Stimulated activated effector memory CD8-positive, alpha-beta T cell treated with anti-CD3 and anti-CD28 coated beads, Interleukin-12 subunit alpha, Interleukin-12 subunit beta, amount 100 ng/mL, for 72 hours (primary cell): ENCODE data around the gene DLG2.
"Not testable (repeated sequence)": the region's sequence is repeated elsewhere in the genome, so short reads cannot be mapped to it uniquely, and the experiment has no call there.

Experiments
- ATAC-seq: fragments of 150-1000 bp; cut with Tn5 transposase; 2 replicates; pipeline ENCODE4 v1.10.0; 2021
- DNase-seq, 2 donors: peaks; one replicate each; pipeline ENCODE4 v3.0.0; 2021 to 2022; ENCODE audit warnings: low spot score in 2 of 2
- H3K27ac Mint-ChIP-seq: one replicate; pipeline ENCODE4 v1.8.0; 2022; ENCODE audit warnings: mild to moderate bottlenecking, mixed read lengths
- H3K36me3 Mint-ChIP-seq: one replicate; pipeline ENCODE4 v1.8.0; 2022; ENCODE audit warnings: mild to moderate bottlenecking, mixed read lengths
- H3K4me1 Mint-ChIP-seq: one replicate; pipeline ENCODE4 v1.8.0; 2022; ENCODE audit warnings: mixed read lengths
- H3K4me3 Mint-ChIP-seq: one replicate; pipeline ENCODE4 v1.8.0; 2022; ENCODE audit warnings: mild to moderate bottlenecking, mixed read lengths
- H3K9me3 Mint-ChIP-seq: one replicate; pipeline ENCODE4 v1.8.0; 2022; ENCODE audit warnings: mixed read lengths

DLG2 gene

DNA sequence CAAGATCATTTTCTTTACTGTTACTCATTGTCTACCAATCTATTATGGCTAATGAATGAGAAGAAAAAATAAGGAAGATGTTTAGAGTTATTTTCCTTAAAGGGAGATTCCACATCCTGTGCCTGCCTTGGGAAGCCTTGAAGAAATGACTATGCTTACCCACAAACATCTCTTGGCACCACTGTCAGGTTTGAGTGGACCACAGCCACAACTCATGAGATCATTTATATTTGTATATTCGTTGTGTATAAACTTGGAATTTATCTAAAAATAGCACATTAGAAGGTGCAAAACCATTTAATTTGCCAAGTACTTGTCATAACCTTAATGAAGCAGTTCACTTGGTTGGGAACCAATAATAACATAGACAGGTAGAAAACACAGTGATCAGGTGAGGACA, 740.8 kb downstream of the DLG2 start:
- no peak for DNase-seq
- no peak for ATAC-seq
- H3K27ac Mint-ChIP-seq: no peak overlapping the region
- no peaks in the 10 kb centered on the region for H3K36me3 Mint-ChIP-seq
- peaks cover 23% of the 10 kb centered on the region for H3K9me3 Mint-ChIP-seq
- H3K4me3 Mint-ChIP-seq: no peak overlapping the region
- H3K4me1 Mint-ChIP-seq: no peaks in the 10 kb centered on the region

DNA sequence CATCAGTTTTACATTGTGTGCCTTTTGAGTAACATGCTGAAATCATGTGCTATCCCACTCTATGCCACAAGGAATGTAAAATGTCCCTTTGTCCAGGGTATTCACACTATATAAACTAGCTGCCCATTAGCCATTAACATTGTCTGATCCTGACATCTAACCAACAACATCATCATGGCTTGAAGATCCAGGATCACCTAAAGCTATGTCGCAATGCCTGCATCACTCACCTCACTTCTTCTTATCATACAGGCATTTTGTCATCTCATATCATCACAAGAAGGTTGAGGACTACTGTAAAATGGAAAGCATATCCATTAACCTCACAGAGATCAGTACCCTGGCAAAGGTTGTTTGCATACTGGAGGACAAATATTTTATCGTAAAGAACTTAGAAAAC, 742.3 kb downstream of the DLG2 start:
- DNase-seq (no peak), ATAC-seq (no peak)
- Mint-ChIP-seq H3K36me3 (no peaks in the 10 kb centered on the region), H3K4me1 (no peaks in the 10 kb centered on the region), H3K9me3 (peaks cover 26% of the 10 kb centered on the region), H3K27ac (no peak overlapping the region), H3K4me3 (no peak overlapping the region)

DNA sequence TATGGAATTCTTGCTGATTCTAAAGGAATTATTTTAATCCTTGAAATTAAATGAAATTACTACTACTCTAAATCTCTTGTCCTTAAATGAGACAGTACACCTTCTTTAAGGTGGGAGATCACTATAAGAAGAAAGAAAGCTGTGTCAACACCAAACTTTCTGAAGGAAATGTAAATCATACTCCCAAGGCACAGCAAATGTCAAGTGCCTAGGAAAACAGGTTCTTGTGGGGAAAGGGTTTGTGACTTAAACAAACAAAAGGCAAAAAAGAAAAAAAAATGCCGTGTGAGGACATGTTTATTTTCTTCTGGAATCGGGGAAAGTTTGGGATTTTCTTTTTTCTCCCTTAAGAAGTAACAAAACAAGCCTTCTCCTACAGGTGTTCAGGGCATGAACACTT, 745.1 kb downstream of the DLG2 start:
- Mint-ChIP-seq H3K4me1 (no peaks in the 10 kb centered on the region), H3K4me3 (no peak overlapping the region), H3K36me3 (no peaks in the 10 kb centered on the region), H3K27ac (no peak overlapping the region), H3K9me3 (peaks cover 15% of the 10 kb centered on the region)
- DNase-seq: no peak
- no peak for ATAC-seq

DNA sequence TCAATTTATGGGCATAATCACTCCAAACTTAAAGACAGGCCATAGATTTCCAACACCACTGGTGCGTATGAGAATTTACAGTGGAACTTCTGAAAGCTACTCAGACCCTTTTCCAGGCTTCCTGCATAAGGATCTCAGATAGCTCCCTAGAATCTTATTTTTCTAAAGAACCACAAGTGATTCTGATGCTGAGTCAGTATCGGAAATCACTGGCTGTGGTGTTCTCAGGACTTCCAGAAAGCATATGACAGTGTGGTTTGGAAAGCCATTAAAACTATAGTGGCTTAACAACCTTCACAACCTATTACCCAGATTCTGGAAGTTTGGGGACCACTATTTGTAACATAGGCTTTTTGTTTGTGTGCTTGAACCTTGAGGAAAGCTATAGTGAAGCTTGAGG, 756.0 kb downstream of the DLG2 start:
- DNase-seq (no peak), ATAC-seq (no peak)
- H3K36me3 Mint-ChIP-seq: no peaks in the 10 kb centered on the region
- no peak overlapping the region for H3K4me3 Mint-ChIP-seq
- H3K9me3 Mint-ChIP-seq: peaks cover 22% of the 10 kb centered on the region
- no peak overlapping the region for H3K27ac Mint-ChIP-seq
- no peaks in the 10 kb centered on the region for H3K4me1 Mint-ChIP-seq

DNA sequence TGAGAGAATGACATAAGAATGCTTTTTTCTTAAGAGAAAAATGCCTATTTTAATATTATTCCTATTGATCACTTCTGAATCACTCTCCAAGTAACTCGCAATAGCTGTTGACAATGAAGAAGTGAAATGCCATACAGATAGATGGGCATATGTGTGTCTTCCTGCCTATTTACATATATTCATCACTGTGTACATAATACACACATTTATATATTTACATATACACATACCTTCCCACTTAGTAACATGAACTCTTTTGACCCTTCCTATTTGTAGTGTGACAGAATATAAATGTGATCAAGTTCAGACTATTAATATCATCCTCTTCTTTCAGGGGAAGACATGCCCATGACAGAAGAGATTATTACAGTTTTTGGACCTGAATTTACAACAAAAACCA, 756.7 kb downstream of the DLG2 start:
- H3K9me3 Mint-ChIP-seq: peaks cover 24% of the 10 kb centered on the region
- ATAC-seq: no peak
- no peak for DNase-seq
- H3K4me3 Mint-ChIP-seq: no peak overlapping the region
- no peaks in the 10 kb centered on the region for H3K36me3 Mint-ChIP-seq
- no peaks in the 10 kb centered on the region for H3K4me1 Mint-ChIP-seq
- no peak overlapping the region for H3K27ac Mint-ChIP-seq

DNA sequence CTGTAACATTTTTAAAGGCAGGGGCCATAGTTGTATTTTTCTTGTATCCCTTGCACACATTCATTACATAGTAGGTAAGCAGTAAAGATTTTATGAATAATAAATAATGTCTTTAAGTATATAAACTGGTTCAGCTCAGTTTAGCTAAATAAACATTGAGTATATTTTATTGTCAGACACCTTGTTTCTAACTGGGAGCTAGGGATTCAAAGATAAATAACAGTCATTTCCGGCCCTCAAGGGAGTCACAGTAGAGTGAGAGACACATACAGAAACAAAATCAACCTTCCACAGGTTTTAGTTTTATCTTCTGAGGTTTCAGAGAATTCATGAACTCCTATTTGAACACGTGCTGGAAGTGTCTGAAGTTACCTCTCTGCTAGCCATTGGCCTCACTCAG, 760.2 kb downstream of the DLG2 start:
- H3K9me3 Mint-ChIP-seq: peaks cover 27% of the 10 kb centered on the region
- ATAC-seq (no peak), DNase-seq (no peak)
- no peak overlapping the region for H3K4me3 Mint-ChIP-seq
- H3K36me3 Mint-ChIP-seq: no peaks in the 10 kb centered on the region
- no peaks in the 10 kb centered on the region for H3K4me1 Mint-ChIP-seq
- no peak overlapping the region for H3K27ac Mint-ChIP-seq

DNA sequence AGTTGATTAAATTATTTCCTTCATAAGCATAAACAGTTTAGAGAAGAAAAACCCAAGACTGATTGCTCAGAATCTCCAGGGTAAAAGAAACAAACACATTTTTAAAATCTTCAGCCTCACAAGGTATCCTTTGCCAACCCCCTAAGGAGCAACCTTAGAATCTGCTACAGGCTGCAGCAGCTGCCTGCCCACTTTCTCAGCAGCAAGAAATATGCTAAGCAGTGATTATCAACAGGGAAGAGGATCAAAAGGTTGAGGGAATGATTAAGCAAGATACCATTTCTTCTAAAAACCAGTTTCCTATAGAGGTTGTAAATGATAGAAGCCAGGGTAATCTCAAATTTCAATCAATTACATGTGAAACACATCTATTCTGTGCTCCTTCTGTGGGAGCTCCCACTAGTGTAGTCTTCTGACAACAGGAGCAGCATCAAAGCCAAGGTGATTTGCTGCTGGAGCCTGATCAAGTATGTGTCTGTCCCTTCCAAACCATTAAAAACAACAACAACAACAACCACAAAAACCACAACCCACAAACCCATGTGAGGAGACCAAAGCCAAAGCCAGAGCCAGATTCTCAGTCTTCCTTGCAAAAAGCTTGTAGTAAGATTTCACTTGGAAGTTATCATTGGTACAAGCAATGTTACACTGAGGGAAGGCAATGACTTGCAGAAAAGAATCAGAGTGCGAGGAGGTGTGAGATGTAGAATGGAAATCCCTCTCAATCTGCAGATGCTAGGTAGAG, 761.2 kb downstream of the DLG2 start:
- Mint-ChIP-seq H3K4me1 (no peaks in the 10 kb centered on the region), H3K9me3 (peaks cover 28% of the 10 kb centered on the region), H3K27ac (no peak overlapping the region), H3K36me3 (no peaks in the 10 kb centered on the region), H3K4me3 (no peak overlapping the region)
- no peak for ATAC-seq
- DNase-seq: no peak

DNA sequence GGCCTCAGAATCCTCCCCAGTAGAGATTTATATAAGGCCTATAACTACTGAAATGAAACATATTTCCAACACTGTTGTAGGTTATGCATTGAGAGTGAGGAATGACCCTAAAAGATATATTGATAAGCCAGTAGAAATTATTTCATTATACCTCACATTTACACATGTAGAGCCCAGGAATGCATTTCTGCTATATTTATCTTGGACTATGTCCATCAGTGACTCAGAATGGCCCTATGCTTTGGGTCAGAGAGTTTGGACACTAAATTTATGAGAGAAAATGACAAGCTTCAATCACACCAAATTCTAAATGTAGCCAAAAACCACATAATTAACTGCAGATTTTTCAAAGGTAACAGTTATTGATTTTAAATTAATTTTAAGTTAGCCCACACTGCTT, 761.9 kb downstream of the DLG2 start:
- no peak for ATAC-seq
- DNase-seq: no peak
- Mint-ChIP-seq H3K9me3 (peaks cover 29% of the 10 kb centered on the region), H3K27ac (no peak overlapping the region), H3K4me1 (no peaks in the 10 kb centered on the region), H3K36me3 (no peaks in the 10 kb centered on the region), H3K4me3 (no peak overlapping the region)

DNA sequence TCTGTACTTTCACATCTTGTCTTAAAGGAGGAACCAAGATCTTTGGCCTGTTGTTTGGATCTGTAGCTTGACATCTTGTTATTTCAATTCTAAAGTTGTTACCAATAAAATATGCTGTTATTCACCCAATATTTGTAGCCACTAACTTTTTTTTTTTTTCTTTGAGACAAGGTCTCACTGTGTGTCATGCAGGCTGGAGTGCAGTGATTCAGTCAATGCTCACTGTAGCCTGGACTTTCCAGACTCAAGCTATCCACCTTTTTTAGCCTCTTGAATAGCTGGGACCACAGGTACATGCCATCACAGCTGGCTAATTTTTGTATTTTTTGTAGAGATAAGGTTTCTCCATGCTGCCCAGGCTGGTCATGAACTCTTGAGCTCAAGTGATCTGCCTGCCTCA, 769.4 kb downstream of the DLG2 start:
- no peak for DNase-seq
- Mint-ChIP-seq H3K36me3 (no peaks in the 10 kb centered on the region), H3K9me3 (peaks cover 17% of the 10 kb centered on the region), H3K27ac (no peak overlapping the region), H3K4me1 (no peaks in the 10 kb centered on the region), H3K4me3 (no peak overlapping the region)
- no peak for ATAC-seq

DNA sequence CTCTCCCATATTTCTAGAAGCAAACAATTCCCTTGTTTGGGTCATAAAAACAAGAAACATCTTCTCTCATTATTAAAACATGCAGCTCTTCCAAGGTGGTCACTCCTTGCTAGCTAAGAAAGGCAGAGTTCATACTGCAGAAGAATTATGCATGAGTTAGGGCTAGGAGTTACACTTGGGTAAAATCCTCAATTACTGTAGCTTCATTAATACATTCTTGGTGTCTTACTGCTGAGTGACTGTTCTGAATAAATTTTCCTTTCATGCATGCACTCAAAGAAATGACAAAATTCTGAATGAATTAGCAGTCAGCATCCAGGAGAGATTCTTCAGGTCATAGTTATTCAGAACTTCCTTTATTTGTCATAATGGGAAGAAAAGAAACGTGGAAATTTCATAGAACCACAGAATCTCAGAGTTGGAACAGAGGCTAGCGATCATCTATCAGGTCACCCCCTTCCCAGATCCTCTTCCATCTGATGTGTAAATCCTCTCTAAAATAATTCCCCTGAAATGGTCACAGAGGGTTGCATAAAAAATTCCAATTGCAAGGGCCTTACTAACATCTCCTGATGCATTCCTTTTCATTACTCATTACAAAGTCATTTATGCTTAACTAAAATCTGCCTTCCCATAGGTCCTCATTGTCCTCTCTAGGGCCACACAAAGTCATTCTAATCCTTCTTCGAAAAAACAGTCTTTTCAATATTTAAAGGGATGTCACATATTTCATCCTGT, 771.5 kb downstream of the DLG2 start:
- H3K36me3 Mint-ChIP-seq: no peaks in the 10 kb centered on the region
- DNase-seq (no peak), ATAC-seq (no peak)
- peaks cover 17% of the 10 kb centered on the region for H3K9me3 Mint-ChIP-seq
- H3K27ac Mint-ChIP-seq: no peak overlapping the region
- no peaks in the 10 kb centered on the region for H3K4me1 Mint-ChIP-seq
- no peak overlapping the region for H3K4me3 Mint-ChIP-seq

DNA sequence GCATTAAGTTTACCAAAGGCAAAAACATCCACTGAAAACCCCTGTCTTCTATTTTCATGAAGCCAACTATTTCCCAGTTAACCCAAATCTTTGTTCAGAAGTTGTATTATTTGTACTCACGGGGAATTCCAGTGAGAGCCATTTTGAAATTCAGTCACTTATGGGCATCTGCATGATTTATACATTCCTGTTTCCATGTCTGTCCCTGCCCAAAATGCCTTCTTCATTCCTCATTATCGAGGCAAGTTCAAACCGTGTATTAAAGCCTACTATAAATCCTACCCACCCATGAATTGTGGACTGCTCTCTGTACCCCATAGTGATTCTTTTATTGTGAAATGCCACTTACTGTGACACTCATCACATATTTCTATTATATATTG, 772.7 kb downstream of the DLG2 start:
- Mint-ChIP-seq H3K4me1 (no peaks in the 10 kb centered on the region), H3K36me3 (no peaks in the 10 kb centered on the region), H3K9me3 (peaks cover 15% of the 10 kb centered on the region), H3K27ac (no peak overlapping the region), H3K4me3 (no peak overlapping the region)
- ATAC-seq (no peak), DNase-seq (no peak)

DNA sequence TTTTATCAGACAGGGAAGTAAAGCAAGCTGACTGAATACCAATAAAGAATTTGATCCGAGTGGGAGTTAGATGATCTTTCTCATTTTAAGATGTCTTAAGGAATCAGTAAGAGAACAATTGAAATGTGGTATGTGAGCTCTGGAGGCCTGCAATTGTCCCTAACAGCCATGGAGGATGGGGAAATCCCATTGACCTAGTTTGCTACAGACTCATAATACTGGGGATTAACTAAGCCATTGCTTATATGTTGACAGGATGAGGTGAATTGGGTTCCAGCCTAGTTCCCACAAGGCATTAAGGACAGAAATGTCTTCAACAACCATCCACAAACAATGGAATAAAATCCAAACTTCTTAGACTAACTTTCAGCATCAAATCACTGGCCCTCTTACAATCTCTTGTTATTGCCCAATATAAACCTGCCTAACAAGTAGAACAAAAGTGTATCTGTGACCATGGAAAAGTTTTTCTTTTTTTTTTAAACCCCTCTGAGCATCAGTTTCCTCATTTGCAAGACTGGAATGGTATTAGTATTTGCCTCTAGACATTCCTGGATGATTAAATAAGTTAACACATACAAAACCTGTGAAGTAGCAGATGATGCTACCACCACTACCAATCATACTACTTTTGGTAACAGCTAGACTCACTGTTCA, 773.2 kb downstream of the DLG2 start:
- Mint-ChIP-seq H3K27ac (no peak overlapping the region), H3K36me3 (no peaks in the 10 kb centered on the region), H3K9me3 (peaks cover 15% of the 10 kb centered on the region), H3K4me1 (no peaks in the 10 kb centered on the region), H3K4me3 (no peak overlapping the region)
- DNase-seq: no peak
- ATAC-seq: no peak

DNA sequence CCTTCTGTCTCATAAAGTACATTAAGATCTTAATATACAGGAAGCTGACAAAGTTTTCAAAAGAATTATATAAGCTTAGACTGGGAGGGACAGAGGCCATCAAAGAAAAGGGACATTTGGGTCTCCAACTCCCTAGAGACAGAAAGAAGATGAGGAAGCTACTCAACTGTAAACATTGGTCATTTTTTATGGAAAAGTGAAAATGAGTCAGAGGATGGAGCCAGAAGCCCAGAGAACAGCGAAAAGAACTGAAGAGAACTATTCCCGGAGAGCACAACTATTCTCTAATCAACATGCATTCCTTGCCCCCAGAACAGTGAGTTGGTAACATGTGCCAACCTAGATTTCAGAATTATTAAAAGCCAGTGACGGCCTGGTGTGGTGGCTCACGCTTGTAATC, 779.3 kb downstream of the DLG2 start:
- H3K27ac Mint-ChIP-seq: no peak overlapping the region
- no peak overlapping the region for H3K4me3 Mint-ChIP-seq
- ATAC-seq: no peak
- H3K9me3 Mint-ChIP-seq: peaks cover 20% of the 10 kb centered on the region
- no peak for DNase-seq
- H3K36me3 Mint-ChIP-seq: no peaks in the 10 kb centered on the region
- H3K4me1 Mint-ChIP-seq: no peaks in the 10 kb centered on the region

DNA sequence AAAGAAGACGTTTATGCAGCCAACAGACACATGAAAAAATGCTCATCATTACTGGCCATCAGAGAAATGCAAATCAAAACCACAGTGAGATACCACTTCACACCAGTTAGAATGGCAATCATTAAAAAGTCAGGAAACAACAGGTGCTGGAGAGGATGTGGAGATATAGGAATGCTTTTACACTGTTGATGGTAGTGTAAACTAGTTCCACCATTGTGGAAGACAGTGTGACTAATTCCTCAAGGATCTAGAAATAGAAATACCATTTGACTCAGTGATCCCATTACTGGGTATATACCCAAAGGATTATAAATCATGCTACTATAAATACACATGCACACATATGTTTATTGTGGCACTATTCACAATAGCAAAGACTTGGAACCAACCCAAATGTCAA, 786.9 kb downstream of the DLG2 start:
- not testable (repeated sequence) for ATAC-seq, H3K9me3 Mint-ChIP-seq, H3K4me3 Mint-ChIP-seq, DNase-seq, H3K4me1 Mint-ChIP-seq, H3K27ac Mint-ChIP-seq, H3K36me3 Mint-ChIP-seq

DNA sequence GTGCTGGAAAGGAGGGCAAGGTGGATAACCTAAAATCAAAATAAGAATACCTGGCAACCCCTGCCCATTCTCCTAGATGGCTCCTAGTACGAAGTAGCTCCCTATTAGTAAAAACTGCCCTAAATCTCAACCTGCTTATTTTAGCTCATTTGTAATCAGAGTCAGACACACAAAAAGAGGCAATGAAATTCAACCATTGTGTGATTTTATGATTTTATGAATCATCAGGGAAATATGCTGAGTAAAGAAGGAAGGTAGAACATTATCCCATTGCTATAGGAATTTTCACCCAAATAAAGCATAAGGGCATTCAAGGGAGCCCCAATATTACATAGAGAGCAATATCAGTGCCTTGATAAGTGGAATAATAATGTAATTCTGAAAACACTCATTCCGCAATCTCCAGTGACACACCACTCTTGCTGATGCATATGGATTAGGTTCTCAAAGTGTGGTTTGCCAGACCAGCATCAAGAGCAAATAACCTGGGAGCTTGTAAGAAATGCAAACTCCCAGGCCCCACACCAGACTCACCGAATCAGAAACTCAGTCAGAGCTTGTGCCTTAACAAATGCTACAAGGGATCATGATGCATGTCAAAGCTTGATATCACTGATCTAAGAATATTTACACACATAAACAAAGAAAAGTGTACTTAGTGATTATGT, 789.6 kb downstream of the DLG2 start:
- Mint-ChIP-seq H3K27ac (no peak overlapping the region), H3K4me3 (no peak overlapping the region), H3K36me3 (no peaks in the 10 kb centered on the region), H3K4me1 (no peaks in the 10 kb centered on the region), H3K9me3 (peaks cover 14% of the 10 kb centered on the region)
- DNase-seq (no peak), ATAC-seq (no peak)
